K562 (cell line): ENCODE results near the gene ARHGDIA. TPM values are rescaled to one million over a fixed set of nuclear protein-coding genes. Genes with fewer than 3 reads are reported as not detected.
A peak's percentile ranks its signal among the peaks of the same experiment; 100 is the strongest.

Experiments used
- ATF1 ChIP-seq, 2 experiments: fragments of 450-650 bp in 1 of 2; IDR thresholded peaks; 2 replicates each; pipeline ENCODE4 v1.6.1; 2016; ENCODE audit warnings: missing compliant biosample characterization in 1 of 2, missing genetic modification characterization in 1 of 2
- BRF1 ChIP-seq: IDR thresholded peaks from 3 replicates; pipeline ENCODE4 v1.6.1; 2011; ENCODE audit warnings: borderline replicate concordance, mild to moderate bottlenecking; ENCODE audit not compliant: insufficient read length; ENCODE audit errors: extremely low read depth
- CREB1 ChIP-seq, 2 experiments: sonication (generic) in 1 of 2; formaldehyde crosslinking in 1 of 2; IDR thresholded peaks; 2 replicates each; pipeline versions ENCODE4 v1.6.1 to v1.8.0; 2012 to 2022; ENCODE audit warnings: inconsistent platforms in 1 of 2, mild to moderate bottlenecking in 1 of 2, missing genetic modification reagents in 1 of 2, moderate library complexity in 1 of 2
- ELF4 ChIP-seq: fragments of 450-650 bp; formaldehyde crosslinking; IDR thresholded peaks from 2 replicates; pipeline ENCODE4 v1.4.0; 2022; ENCODE audit warnings: missing genetic modification characterization
- KDM1A ChIP-seq, 2 experiments: fragments of 450-650 bp; IDR thresholded peaks; 2 replicates each; pipeline ENCODE4 v1.6.1; 2016; ENCODE audit warnings: mild to moderate bottlenecking in 2 of 2
- NKRF ChIP-seq: fragments of 450-650 bp; IDR thresholded peaks from 2 replicates; pipeline ENCODE4 v1.6.1; 2016; ENCODE audit warnings: borderline replicate concordance
- PHB2 ChIP-seq: fragments of 450-650 bp; IDR thresholded peaks from 2 replicates; pipeline ENCODE4 v1.6.1; 2017; ENCODE audit warnings: low read depth
- SMAD1 ChIP-seq: fragments of 150-350 bp; IDR thresholded peaks from 2 replicates; pipeline ENCODE4 v1.6.1; 2014; ENCODE audit warnings: low read length, low read depth; ENCODE audit not compliant: partially characterized antibody
- STAT5B ChIP-seq: fragments of 250-450 bp; sonication (Bioruptor Pico); IDR thresholded peaks from 2 replicates; pipeline ENCODE4 v1.8.0; 2021; ENCODE audit warnings: mild to moderate bottlenecking, inconsistent platforms
- TAF1 ChIP-seq: IDR thresholded peaks from 2 replicates; pipeline ENCODE4 v1.6.1; 2011; ENCODE audit warnings: mild to moderate bottlenecking, low read length, moderate library complexity; ENCODE audit not compliant: insufficient read depth, control insufficient read depth, severe bottlenecking; ENCODE audit errors: extremely low read depth
- ZBTB40 ChIP-seq, 2 experiments: fragments of 450-650 bp in 1 of 2; sonication (generic) in 1 of 2; formaldehyde crosslinking in 1 of 2; IDR thresholded peaks; 2 replicates each; pipeline versions ENCODE4 v1.7.1 to v1.9.0; 2016 to 2022; ENCODE audit warnings: inconsistent platforms in 1 of 2, mild to moderate bottlenecking in 1 of 2, missing genetic modification reagents in 1 of 2
- ZNF717 ChIP-seq: fragments of 250-450 bp; sonication (Bioruptor Pico); IDR thresholded peaks from 2 replicates; pipeline ENCODE4 v1.5.0; 2021
- polyA plus RNA-seq, 8 experiments: library from polyadenylated mRNA; depleted of rRNA in 4 of 8; stranded (reverse) in 5 of 8; unstranded in 3 of 8; fragments of >200 nt; fragmentation: Nextera tagmentation in 2 of 8; fragmentation: Illumina TruSeq in 1 of 8; extraction: Ambion mirVana in 2 of 8; extraction: Trizol in 1 of 8; gene quantifications; 2 replicates each; pipeline versions ENCODE4 v1.2.1 to v1.2.3, GENCODE V29; 2011 to 2014; ENCODE audit warnings: inconsistent platforms in 1 of 8, missing spikeins in 1 of 8
- total RNA-seq, 7 experiments: library from RNA; depleted of rRNA in 6 of 7; stranded (reverse); fragments of >200 nt in 6 of 7; fragmentation: Illumina TruSeq in 2 of 7; extraction: Trizol in 2 of 7; gene quantifications; 2 replicates each; pipeline versions ENCODE4 v1.2.1 to v1.2.3, GENCODE V29; 2011 to 2021; ENCODE audit warnings: low replicate concordance in 1 of 7

The ARHGDIA gene
- total and polyA plus RNA-seq, 9 of the 15 experiments (the other 6 are each of a cell fraction or from before 2014, with no cell fraction given), result 9.6 to 340 (median 97.6) TPM

- TF ChIP-seq CREB1 (IDR thresholded peaks at IDR 0.05) (0 out of 2 replicates have a peak, but pooled peaks have one; percentile 67), CREB1 (CRISPR knock-in tag; IDR thresholded peaks at IDR 0.05) (peak; percentile 87), ZBTB40 (IDR thresholded peaks at IDR 0.05) (peak; percentile 83), ZBTB40 (CRISPR knock-in tag; IDR thresholded peaks at IDR 0.05) (no peak; the same call in 1 of the 2 replicates), ELF4 (CRISPR knock-in tag) (peak; percentile 44; the same call in 1 of the 2 replicates), SMAD1 (peak; percentile 22), NKRF (0 out of 2 replicates have a peak, but pooled peaks have one; percentile 30), PHB2 (no peak), KDM1A (IDR thresholded peaks at IDR 0.05) (no peak), BRF1 (no peak), ZNF717 (no peak), TAF1 (peak; percentile 15), STAT5B (no peak), ATF1 (CRISPR knock-in tag; IDR thresholded peaks at IDR 0.05) (no peak), ATF1 (tag; IDR thresholded peaks at IDR 0.05) (peak; percentile 88)
These were observed 472 bp upstream of the ARHGDIA start (continued) for GRCh38 chr17:81871387-81872230.
